GM18526 (cell line): ENCODE data around the gene MAP3K14.

Source experiments
- POLR2A ChIP-seq: IDR thresholded peaks from 3 replicates; pipeline ENCODE4 v1.6.1; 2011; ENCODE audit not compliant: insufficient read length; ENCODE audit errors: extremely low read depth

Gene MAP3K14

GRCh38 chr17:45296003-45296832 lies 20.6 kb downstream of the MAP3K14 start:
- no peak for TF ChIP-seq POLR2A

GRCh38 chr17:45294506-45294905 lies 22.3 kb downstream of the MAP3K14 start:
- no peak for TF ChIP-seq POLR2A

- no peak for TF ChIP-seq POLR2A
Observed at GRCh38 chr17:45293413-45294211, 23.2 kb downstream of the MAP3K14 start.

GRCh38 chr17:45292696-45293412 lies 24.0 kb downstream of the MAP3K14 start:
- no peak for TF ChIP-seq POLR2A

GRCh38 chr17:45291171-45291805 lies 25.5 kb downstream of the MAP3K14 start:
- no peak for TF ChIP-seq POLR2A

GRCh38 chr17:45290269-45290765 lies 26.5 kb downstream of the MAP3K14 start:
- TF ChIP-seq POLR2A, result no peak

GRCh38 chr17:45289301-45290268 lies 27.2 kb downstream of the MAP3K14 start:
- TF ChIP-seq POLR2A, result no peak

- TF ChIP-seq POLR2A, result no peak
Observed at GRCh38 chr17:45288825-45289224, 28.0 kb downstream of the MAP3K14 start.

- TF ChIP-seq POLR2A, result no peak
Observed at GRCh38 chr17:45287526-45288500, 29.0 kb downstream of the MAP3K14 start.

GRCh38 chr17:45286286-45286685 lies 30.5 kb downstream of the MAP3K14 start:
- TF ChIP-seq POLR2A, result no peak

- no peak for TF ChIP-seq POLR2A
Observed at GRCh38 chr17:45284176-45285140, 32.4 kb downstream of the MAP3K14 start.

- TF ChIP-seq POLR2A, result no peak
Observed at GRCh38 chr17:45283711-45284110, 33.1 kb downstream of the MAP3K14 start.
